HCT116 (cell line): ENCODE data around the gene ZNF839. TPM values are rescaled to one million over a fixed set of nuclear protein-coding genes. Genes with fewer than 3 reads are reported as not detected.

Source experiments
- ATAC-seq: fragments of 200-7000 bp; cut with Tn5 transposase; 2 replicates; pipeline ENCODE4 v1.9.1; 2020; ENCODE audit warnings: mild to moderate bottlenecking, moderate library complexity
- BruUV-seq: library from RNA; stranded (reverse); fragments of 400-500 nt; replicated peaks from 2 replicates; lab custom pipeline; 2021; lab: Mats Ljungman, UMichigan
- CTCF ChIA-PET: fragments of 300-600 bp; sonication (Branson Sonifier 250); formaldehyde crosslinking; loops from one replicate; lab custom pipeline; 2021; ENCODE audit warnings: antibody characterized with exemption; lab: Charles Lee
- POLR2A ChIA-PET: fragments of 300-600, 350-600 bp; sonication (Branson Sonifier 250); formaldehyde crosslinking; loops from one replicate; lab custom pipeline; 2021; ENCODE audit warnings: antibody characterized with exemption; lab: Charles Lee
- RAD21 ChIA-PET, 2 experiments: fragments of 300-600 bp; sonication (Branson Sonifier 250); formaldehyde crosslinking; loops; one replicate each; lab custom pipeline; 2023; ENCODE audit warnings: low total read pairs in 2 of 2; ENCODE audit not compliant: uncharacterized antibody in 2 of 2, unreplicated experiment in 2 of 2, low non-redundant PET in 1 of 2; lab: Charles Lee
- DNase-seq: peaks from one replicate; pipeline ENCODE4 v3.0.0-alpha.2; 2010; ENCODE audit warnings: low read depth, low spot score
- H2AFZ ChIP-seq: fragments of 200-600 bp; shearing (Covaris generic), sonication (generic); 2 replicates; pipeline ENCODE4 v1.6.1; 2017; ENCODE audit warnings: low read depth, mixed run types, mixed read lengths, antibody characterized with exemption, low read length; ENCODE audit not compliant: poor library complexity, severe bottlenecking
- H3K27ac ChIP-seq: 2 replicates; pipeline ENCODE4 v1.5.1; 2012; ENCODE audit warnings: low read depth, low read length
- H3K27me3 ChIP-seq: fragments of 200-600 bp; sonication (generic); 2 replicates; pipeline ENCODE4 v1.6.1; 2016; ENCODE audit warnings: mixed run types, low read length, mixed read lengths; ENCODE audit not compliant: insufficient read depth
- H3K36me3 ChIP-seq, 2 experiments: fragments of 200-500 bp in 1 of 2; fragments of 200-600 bp in 1 of 2; sonication (Bioruptor generic) in 1 of 2; sonication (generic) in 1 of 2; 2 replicates each; pipeline versions ENCODE4 v1.5.1 to v1.6.1; 2014 to 2016; ENCODE audit warnings: low read length in 2 of 2, inconsistent platforms in 1 of 2, mixed read lengths in 1 of 2, mixed run types in 1 of 2; ENCODE audit not compliant: insufficient read depth in 2 of 2, control insufficient read depth in 1 of 2
- H3K4me1 ChIP-seq, 2 experiments: fragments of 200-600 bp in 1 of 2; sonication (generic) in 1 of 2; 2 replicates each; pipeline versions ENCODE4 v1.5.1 to v1.6.1; 2012 to 2017; ENCODE audit warnings: low read length in 2 of 2, inconsistent platforms in 1 of 2, mild to moderate bottlenecking in 1 of 2, mixed read lengths in 1 of 2, mixed run types in 1 of 2, moderate library complexity in 1 of 2; ENCODE audit not compliant: insufficient read depth in 2 of 2, control insufficient read depth in 1 of 2
- H3K4me2 ChIP-seq: fragments of 200-600 bp; sonication (generic); 2 replicates; pipeline ENCODE4 v1.6.1; 2017; ENCODE audit warnings: mixed run types, low read length, mixed read lengths
- H3K4me3 ChIP-seq, 2 experiments: fragments of 200-600 bp in 1 of 2; sonication (generic) in 1 of 2; replicated peaks in 1 of 2; 2 replicates each; pipeline ENCODE4 v1.5.1; 2011 to 2016; ENCODE audit warnings: low read length in 2 of 2, control low read depth in 1 of 2, low read depth in 1 of 2, mild to moderate bottlenecking in 1 of 2, mixed read lengths in 1 of 2, mixed run types in 1 of 2
- H3K79me2 ChIP-seq: fragments of 200-600 bp; sonication (generic); 2 replicates; pipeline ENCODE4 v1.6.1; 2017; ENCODE audit warnings: mild to moderate bottlenecking, mixed run types, low read length, moderate library complexity, mixed read lengths; ENCODE audit not compliant: insufficient read depth
- H3K9ac ChIP-seq: fragments of 200-600 bp; sonication (generic); 2 replicates; pipeline ENCODE4 v1.6.1; 2016; ENCODE audit warnings: low read length, mixed read lengths
- H3K9me2 ChIP-seq: fragments of 200-600 bp; sonication (generic), shearing (Covaris generic); 2 replicates; pipeline ENCODE4 v1.6.1; 2017; ENCODE audit warnings: mixed run types, mild to moderate bottlenecking, moderate library complexity; ENCODE audit not compliant: insufficient read depth
- H3K9me3 ChIP-seq, 2 experiments: fragments of 200-500 bp in 1 of 2; fragments of 200-600 bp in 1 of 2; sonication (Bioruptor generic) in 1 of 2; sonication (generic) in 1 of 2; 2 replicates each; pipeline ENCODE4 v1.6.1; 2014 to 2017; ENCODE audit warnings: low read length in 2 of 2, mixed read lengths in 2 of 2, inconsistent platforms in 1 of 2, low read depth in 1 of 2, mild to moderate bottlenecking in 1 of 2, mixed run types in 1 of 2, moderate library complexity in 1 of 2; ENCODE audit not compliant: control insufficient read depth in 1 of 2, insufficient read depth in 1 of 2
- H4K20me1 ChIP-seq: fragments of 200-600 bp; sonication (generic), shearing (Covaris generic); 2 replicates; pipeline ENCODE4 v1.6.1; 2017; ENCODE audit warnings: mixed run types, mild to moderate bottlenecking, moderate library complexity; ENCODE audit not compliant: insufficient read depth
- ATF3 ChIP-seq: IDR thresholded peaks from 2 replicates; pipeline ENCODE4 v1.6.1; 2012
- CTCF ChIP-seq, 3 experiments: fragments of 200-600 bp in 1 of 3; sonication (generic) in 1 of 3; IDR thresholded peaks in 2 of 3; conservative IDR thresholded peaks in 1 of 3; 2 replicates each; pipeline ENCODE4 v1.5.1; 2012 to 2017; ENCODE audit warnings: low read depth in 2 of 3, low read length in 2 of 3, antibody characterized with exemption in 1 of 3, borderline replicate concordance in 1 of 3, control low read depth in 1 of 3, mild to moderate bottlenecking in 1 of 3, mixed read lengths in 1 of 3, mixed run types in 1 of 3, moderate library complexity in 1 of 3; ENCODE audit not compliant: insufficient read depth in 1 of 3
- EZH2 ChIP-seq: fragments of 200-600 bp; sonication (generic); IDR thresholded peaks from 2 replicates; pipeline ENCODE4 v1.6.1; 2017; ENCODE audit warnings: antibody characterized with exemption, mixed run types
- SIN3A ChIP-seq: IDR thresholded peaks from 2 replicates; pipeline ENCODE4 v1.6.1; 2012; ENCODE audit warnings: low read depth
- TCF7L2 ChIP-seq: IDR thresholded peaks from 2 replicates; pipeline ENCODE4 v1.7.0; 2011; ENCODE audit warnings: borderline replicate concordance, inconsistent platforms; ENCODE audit not compliant: insufficient read depth, insufficient read length; ENCODE audit errors: extremely low read depth
- ZFX ChIP-seq: fragments of 450-650 bp; IDR thresholded peaks from 2 replicates; pipeline ENCODE4 v1.6.1; 2017
- intact Hi-C: fragments of 100-400 bp; cut with micrococcal nuclease; formaldehyde crosslinking; loops from 2 replicates; pipeline ENCODE4 v1.10.0; 2022
- total RNA-seq: library from RNA; stranded (reverse); gene quantifications from one replicate; pipeline ENCODE4 v1.2.1, GENCODE V29; 2021; ENCODE audit not compliant: unreplicated experiment

Gene ZNF839
- total RNA-seq, 1 experiment from 2014 or later = 17.7 TPM

DNA sequence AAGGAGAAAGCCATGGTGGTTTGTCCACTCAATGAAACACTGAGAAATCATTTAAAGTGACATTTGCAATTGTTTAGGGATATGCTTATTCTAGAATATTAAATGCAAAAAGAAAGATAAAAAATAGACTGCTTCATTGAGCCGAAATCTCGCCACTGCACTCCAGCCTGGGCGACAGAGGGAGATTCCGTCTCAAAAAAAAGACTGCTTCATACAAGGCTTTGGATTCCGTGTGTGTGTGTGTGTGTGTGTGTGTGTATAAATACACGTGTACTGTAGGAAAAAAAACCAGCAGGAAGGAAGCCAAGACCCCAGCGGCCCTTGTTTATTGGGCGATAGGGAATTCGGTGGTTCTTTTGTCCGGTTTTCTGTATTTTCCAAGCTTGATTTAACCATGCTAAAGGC is 3.2 kb upstream of the ZNF839 start:
- Histone ChIP-seq H2AFZ (peak overlapping the region; percentile 86), H3K9ac (peak overlapping the region; percentile 40; the same call in 1 of the 2 replicates), H3K4me1 (peaks cover 37 to 64% of the 10 kb centered on the region in 2 experiments), H3K79me2 (peaks cover 15% of the 10 kb centered on the region), H3K27ac (peak overlapping the region; percentile 71), H3K4me3 (peak overlapping the region; percentile 38 to 45), H3K9me3 (no peaks in the 10 kb centered on the region), H3K9me2 (no peaks in the 10 kb centered on the region), H3K4me2 (peak overlapping the region; percentile 76), H3K27me3 (no peaks in the 10 kb centered on the region), H3K36me3 (no peaks in the 10 kb centered on the region), H4K20me1 (no peaks in the 10 kb centered on the region)
- RAD21 ChIA-PET = interaction anchor here in 1 of 2 experiments (0.6 kb wide), 1 partner anchor 1075 kb away, joined by 4 read pairs; no protein-coding TSS in a partner anchor
- no peak for ATAC-seq
- DNase-seq = no peak
- no peak for TF ChIP-seq EZH2
- no peak for TF ChIP-seq SIN3A
- TF ChIP-seq ATF3 = no peak
- TF ChIP-seq TCF7L2 = no peak
- TF ChIP-seq CTCF (IDR thresholded peaks at IDR 0.05 in 2 of 3, conservative IDR thresholded peaks at IDR 0.05 in 1 of 3; ENCODE audit: borderline replicate concordance in 1 of 3, insufficient read depth in 1 of 3, low read depth in 2 of 3, low read length in 2 of 3) = no peak
- no peak for TF ChIP-seq ZFX
- intact Hi-C loops = no loop called here
- BruUV-seq = no TSS peak
- POLR2A ChIA-PET = interaction anchor here (0.6 kb wide), 2 partner anchors 74 to 351 kb away, joined by 3 read pairs; no protein-coding TSS in a partner anchor
- CTCF ChIA-PET = interaction anchor here (0.7 to 2.2 kb wide), 6 partner anchors 8 to 270 kb away, joined by 3 to 6 read pairs (median 4); partner anchors contain the start of gene MOK
